Natural killer cell (primary cell): Measurements from ENCODE around the gene ZNRD2. TPM values are rescaled to one million over a fixed set of nuclear protein-coding genes. Genes with fewer than 3 reads are reported as not detected.

Experiments used
- ATAC-seq, 3 donors: fragments of 150-1000 bp in 2 of 3; fragments of 200-7000 bp in 1 of 3; cut with Tn5 transposase; 1 replicate in 1 of 3; 2 replicates in 2 of 3; pipeline ENCODE4 v1.10.0; 2021; ENCODE audit warnings: mild to moderate bottlenecking in 2 of 3, moderate library complexity in 2 of 3
- DNase-seq, 2 donors: peaks; one replicate each; pipeline versions ENCODE4 v3.0.0 to v3.0.0-alpha.2; 2013 to 2021; ENCODE audit warnings: mixed read lengths in 1 of 2
- H3K27ac ChIP-seq: one replicate; pipeline ENCODE4 v1.5.1; 2013; ENCODE audit warnings: mild to moderate bottlenecking, low read length
- H3K27me3 ChIP-seq: one replicate; pipeline ENCODE4 v1.6.1; 2013; ENCODE audit warnings: low read length; ENCODE audit not compliant: control insufficient read depth, insufficient read depth
- H3K36me3 ChIP-seq: one replicate; pipeline ENCODE4 v1.6.1; 2013; ENCODE audit warnings: low read length; ENCODE audit not compliant: control insufficient read depth, insufficient read depth
- H3K4me1 ChIP-seq: one replicate; pipeline ENCODE4 v1.6.1; 2013; ENCODE audit warnings: low read length; ENCODE audit not compliant: control insufficient read depth, insufficient read depth
- H3K4me3 ChIP-seq: one replicate; pipeline ENCODE4 v1.5.1; 2013; ENCODE audit warnings: low read length
- H3K9me3 ChIP-seq: one replicate; pipeline ENCODE4 v1.6.1; 2013; ENCODE audit warnings: low read length; ENCODE audit not compliant: control insufficient read depth, insufficient read depth
- H3K27ac Mint-ChIP-seq, 2 donors: one replicate each; pipeline ENCODE4 v1.8.0; 2022; ENCODE audit warnings: mild to moderate bottlenecking in 2 of 2, mixed read lengths in 2 of 2, moderate library complexity in 1 of 2
- H3K27me3 Mint-ChIP-seq, 2 donors: one replicate each; pipeline ENCODE4 v1.8.0; 2022; ENCODE audit warnings: low read depth in 2 of 2, mixed read lengths in 2 of 2
- H3K36me3 Mint-ChIP-seq: one replicate; pipeline ENCODE4 v1.8.0; 2022; ENCODE audit warnings: mixed read lengths
- H3K4me1 Mint-ChIP-seq, 2 donors: one replicate each; pipeline ENCODE4 v1.8.0; 2022; ENCODE audit warnings: mixed read lengths in 2 of 2
- H3K4me3 Mint-ChIP-seq: one replicate; pipeline ENCODE4 v1.8.0; 2022; ENCODE audit warnings: mild to moderate bottlenecking, moderate library complexity, mixed read lengths
- H3K9me3 Mint-ChIP-seq, 2 donors: one replicate each; pipeline ENCODE4 v1.8.0; 2022; ENCODE audit warnings: mixed read lengths in 2 of 2
- CTCF ChIP-seq: fragments of 200-600 bp; IDR thresholded peaks from one replicate; pipeline ENCODE4 v1.8.0; 2022; ENCODE audit warnings: antibody characterized with exemption
- whole genome bisulfite sequencing: methylation state at CpG from one replicate; pipeline ENCODE4 v1.1.7; 2013; ENCODE audit warnings: missing lambda C conversion rate; ENCODE audit not compliant: insufficient coverage; 5-methylcytosine and 5-hydroxymethylcytosine counted together
- intact Hi-C: fragments of 100-400 bp; cut with micrococcal nuclease; formaldehyde crosslinking; loops from one replicate; pipeline ENCODE4 v1.14.2; 2022
- total RNA-seq, 4 donors: library from RNA; stranded (reverse); fragments of 120-200 nt in 1 of 4; gene quantifications; one replicate each; pipeline versions ENCODE4 v1.2.3 to v1.2.4, GENCODE V29; 2013 to 2022

Gene ZNRD2
- total RNA-seq, 3 donors from 2014 or later (not counting 1 experiment from before 2014, with no cell fraction given), result 40.9 to 64.1 (median 60.0) TPM

GRCh38 chr11:65578134-65578533 is 7.9 kb downstream of the ZNRD2 start:
- H3K4me1 ChIP-seq, result peaks cover 44% of the 10 kb centered on the region
- no peaks in the 10 kb centered on the region for H3K36me3 Mint-ChIP-seq

GRCh38 chr11:65578667-65579066 is 8.4 kb downstream of the ZNRD2 start:
- H3K4me1 ChIP-seq, result peaks cover 39% of the 10 kb centered on the region
- WGBS, result 95% methylated on average over 3 of the region's 3 CpGs
- H3K36me3 ChIP-seq, result peaks cover 36% of the 10 kb centered on the region

More at GRCh38 chr11:65578134-65578533, 7.9 kb downstream of the ZNRD2 start:
- H3K9me3 Mint-ChIP-seq, result no peaks in the 10 kb centered on the region
- Histone ChIP-seq H3K9me3 (no peaks in the 10 kb centered on the region), H3K27ac (peak overlapping the region; percentile 83), H3K36me3 (peaks cover 36% of the 10 kb centered on the region), H3K4me3 (no peak overlapping the region), H3K27me3 (no peaks in the 10 kb centered on the region)
- 96% methylated on average over 7 of the region's 7 CpGs for WGBS
- peak overlapping the region; percentile 71 to 75 for H3K27ac Mint-ChIP-seq
- ATAC-seq, result no peak
- peak overlapping the region; percentile 49 for H3K4me3 Mint-ChIP-seq
- peaks cover 40 to 71% of the 10 kb centered on the region in 2 donors for H3K4me1 Mint-ChIP-seq
- intact Hi-C loops, result no loop called here
- no peak for DNase-seq
- no peak for TF ChIP-seq CTCF
- no peaks in the 10 kb centered on the region for H3K27me3 Mint-ChIP-seq

GRCh38 chr11:65579291-65579690 is 9.0 kb downstream of the ZNRD2 start:
- peaks cover 40% of the 10 kb centered on the region for H3K36me3 ChIP-seq
- DNase-seq, result no peak
- Mint-ChIP-seq H3K4me1 (peaks cover 35 to 68% of the 10 kb centered on the region in 2 donors), H3K36me3 (no peaks in the 10 kb centered on the region), H3K27ac (peak overlapping the region in 1 of 2 donors; percentile 71), H3K4me3 (peak overlapping the region; percentile 45), H3K9me3 (no peaks in the 10 kb centered on the region), H3K27me3 (no peaks in the 10 kb centered on the region)
- no peak overlapping the region for H3K4me3 ChIP-seq
- no peak overlapping the region for H3K27ac ChIP-seq
- no peaks in the 10 kb centered on the region for H3K27me3 ChIP-seq
- no peak for TF ChIP-seq CTCF
- no peaks in the 10 kb centered on the region for H3K9me3 ChIP-seq
- H3K4me1 ChIP-seq, result peaks cover 41% of the 10 kb centered on the region
- WGBS, result 96% methylated on average over 4 of the region's 4 CpGs
- no peak for ATAC-seq
- intact Hi-C loops, result no loop called here

More at GRCh38 chr11:65578667-65579066, 8.4 kb downstream of the ZNRD2 start:
- Mint-ChIP-seq H3K27ac (peak overlapping the region; percentile 71 to 75), H3K9me3 (no peaks in the 10 kb centered on the region), H3K4me3 (peak overlapping the region; percentile 49), H3K36me3 (no peaks in the 10 kb centered on the region), H3K4me1 (peaks cover 40 to 69% of the 10 kb centered on the region in 2 donors), H3K27me3 (no peaks in the 10 kb centered on the region)
- intact Hi-C loops, result no loop called here
- DNase-seq (no peak), ATAC-seq (no peak)
- H3K4me3 ChIP-seq, result no peak overlapping the region
- TF ChIP-seq CTCF, result no peak
- H3K27ac ChIP-seq, result no peak overlapping the region
- no peaks in the 10 kb centered on the region for H3K9me3 ChIP-seq
- no peaks in the 10 kb centered on the region for H3K27me3 ChIP-seq
